Kidney epithelial cell (primary cell): Measurements from ENCODE around the gene PROCR. TPM values are rescaled to one million over a fixed set of nuclear protein-coding genes. Genes with fewer than 3 reads are reported as not detected.
"Not testable (repeated sequence)": the region's sequence is repeated elsewhere in the genome, so short reads cannot be mapped to it uniquely, and the experiment has no call there.

Source experiments
- DNase-seq: peaks from one replicate; pipeline ENCODE4 v3.0.0-alpha.2; 2010; ENCODE audit warnings: low read depth
- H3K27me3 ChIP-seq: 2 replicates; pipeline ENCODE4 v1.6.0; 2011; ENCODE audit warnings: low read length; ENCODE audit not compliant: control insufficient read depth, insufficient read depth
- H3K36me3 ChIP-seq: 2 replicates; pipeline ENCODE4 v1.5.1; 2011; ENCODE audit warnings: low read length; ENCODE audit not compliant: control insufficient read depth, insufficient read depth
- H3K4me3 ChIP-seq: 2 replicates; pipeline ENCODE4 v1.5.1; 2011; ENCODE audit warnings: low read depth, mild to moderate bottlenecking, control low read depth, low read length
- CTCF ChIP-seq: IDR thresholded peaks from 2 replicates; pipeline ENCODE4 v1.5.1; 2011; ENCODE audit warnings: mild to moderate bottlenecking, moderate library complexity, low read length, control low read depth, inconsistent platforms; ENCODE audit not compliant: insufficient read depth, poor library complexity, severe bottlenecking
- total RNA-seq: library from RNA; depleted of rRNA; stranded (reverse); fragments of >200 nt; gene quantifications from 2 replicates; pipeline ENCODE4 v1.2.3, GENCODE V29; 2015

PROCR gene
- total RNA-seq, 1 donor from 2014 or later, result 15.6 TPM

- no peaks in the 10 kb centered on the region for H3K27me3 ChIP-seq
- no peak for TF ChIP-seq CTCF
- H3K36me3 ChIP-seq, result no peaks in the 10 kb centered on the region
- DNase-seq, result no peak
- no peak overlapping the region for H3K4me3 ChIP-seq
Observed at GRCh38 chr20:35156978-35157377, 14.9 kb upstream of the PROCR start.

- not testable (repeated sequence) for DNase-seq, H3K36me3 ChIP-seq, H3K27me3 ChIP-seq, H3K4me3 ChIP-seq
Observed at GRCh38 chr20:35160341-35160740, 11.5 kb upstream of the PROCR start.

GRCh38 chr20:35164531-35164930 is 7.3 kb upstream of the PROCR start:
- H3K36me3 ChIP-seq, H3K4me3 ChIP-seq, DNase-seq, H3K27me3 ChIP-seq: not testable (repeated sequence)

- no peak for TF ChIP-seq CTCF
- no peak for DNase-seq
- no peak overlapping the region for H3K4me3 ChIP-seq
- no peaks in the 10 kb centered on the region for H3K36me3 ChIP-seq
- H3K27me3 ChIP-seq, result no peaks in the 10 kb centered on the region
Observed at GRCh38 chr20:35165221-35166185, 6.4 kb upstream of the PROCR start.

DNA sequence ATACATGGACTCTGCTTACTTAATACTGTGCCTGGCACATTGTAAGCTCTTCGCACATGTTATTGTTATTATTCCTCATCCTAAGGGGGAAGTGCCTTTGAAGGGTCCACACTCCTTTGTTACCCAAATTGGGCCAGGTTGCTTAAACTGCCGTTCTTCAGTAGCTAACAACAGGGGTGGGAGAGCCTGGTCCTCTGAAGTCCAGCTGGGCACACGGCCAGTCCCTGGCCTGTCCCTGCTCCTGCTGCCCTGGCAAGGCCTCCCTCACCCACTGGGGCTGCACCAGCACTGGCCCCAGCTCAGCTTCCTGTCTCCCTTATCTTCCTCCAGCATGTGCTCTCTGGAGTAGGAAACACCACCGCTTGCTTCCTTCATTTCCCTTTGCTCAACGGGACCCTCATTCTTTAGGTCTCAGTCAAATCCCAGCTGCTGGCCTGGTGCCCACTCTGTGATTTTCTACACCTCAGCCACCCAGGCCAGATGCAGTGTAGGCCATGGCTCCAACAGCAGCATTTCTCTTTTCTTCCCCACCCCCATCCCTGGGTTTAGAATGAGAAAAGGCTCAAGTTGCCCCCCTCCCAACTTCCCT is 5.5 kb upstream of the PROCR start:
- no peak for TF ChIP-seq CTCF
- no peak for DNase-seq
- H3K27me3 ChIP-seq, result no peaks in the 10 kb centered on the region
- H3K4me3 ChIP-seq, result no peak overlapping the region
- no peaks in the 10 kb centered on the region for H3K36me3 ChIP-seq

GRCh38 chr20:35167787-35168186 is 4.1 kb upstream of the PROCR start:
- Histone ChIP-seq H3K4me3 (no peak overlapping the region), H3K36me3 (no peaks in the 10 kb centered on the region), H3K27me3 (no peaks in the 10 kb centered on the region)
- TF ChIP-seq CTCF, result no peak
- DNase-seq, result no peak

GRCh38 chr20:35168701-35169409 is 3.0 kb upstream of the PROCR start:
- not testable (repeated sequence) for DNase-seq, H3K27me3 ChIP-seq, H3K36me3 ChIP-seq, H3K4me3 ChIP-seq
